H1 (cell line): ENCODE data around the gene KIAA1671.

ENCODE experiments used
- ASH2L ChIP-seq: fragments of 200-600, 300-600 bp; sonication (generic); IDR thresholded peaks from one replicate; pipeline ENCODE4 v1.7.1; 2017; ENCODE audit warnings: low read length
- BCL11A ChIP-seq, 2 experiments: IDR thresholded peaks; one replicate each; pipeline ENCODE4 v1.6.1; 2011; ENCODE audit warnings: low read depth in 2 of 2, low read length in 2 of 2, mild to moderate bottlenecking in 2 of 2
- BRCA1 ChIP-seq: IDR thresholded peaks from 2 replicates; pipeline ENCODE4 v1.6.1; 2012; ENCODE audit warnings: low read depth, low read length, improper control_type of control experiment
- CHD2 ChIP-seq: IDR thresholded peaks from 2 replicates; pipeline ENCODE4 v1.6.1; 2012; ENCODE audit warnings: low read length, improper control_type of control experiment
- CREB1 ChIP-seq: IDR thresholded peaks from 2 replicates; pipeline ENCODE4 v1.6.1; 2012; ENCODE audit warnings: inconsistent platforms
- EZH2 ChIP-seq: fragments of 200-600 bp; sonication (generic); IDR thresholded peaks from 2 replicates; pipeline ENCODE4 v1.7.1; 2012; ENCODE audit warnings: low read depth, mild to moderate bottlenecking, moderate library complexity, low read length, inconsistent platforms; ENCODE audit not compliant: severe bottlenecking
- POLR2AphosphoS5 ChIP-seq: IDR thresholded peaks from 2 replicates; pipeline ENCODE4 v1.6.1; 2011; ENCODE audit warnings: low read depth, low read length
- POU5F1 ChIP-seq: IDR thresholded peaks from 2 replicates; pipeline ENCODE4 v1.6.1; 2011; ENCODE audit warnings: low read depth, mild to moderate bottlenecking, low read length, moderate library complexity
- RAD21 ChIP-seq, 2 experiments: IDR thresholded peaks in 1 of 2; conservative IDR thresholded peaks in 1 of 2; 2 replicates each; pipeline ENCODE4 v1.6.1; 2011; ENCODE audit warnings: low read depth in 2 of 2, low read length in 2 of 2, improper control_type of control experiment in 1 of 2, inconsistent platforms in 1 of 2, mild to moderate bottlenecking in 1 of 2, moderate library complexity in 1 of 2
- RFX5 ChIP-seq: IDR thresholded peaks from 2 replicates; pipeline ENCODE4 v1.6.1; 2011; ENCODE audit warnings: low read depth, low read length, improper control_type of control experiment, borderline replicate concordance
- SP1 ChIP-seq: IDR thresholded peaks from 2 replicates; pipeline ENCODE4 v1.6.1; 2011; ENCODE audit warnings: low read depth, low read length
- ZNF274 ChIP-seq: IDR thresholded peaks from 2 replicates; pipeline ENCODE4 v1.7.0; 2012; ENCODE audit warnings: low read length, borderline replicate concordance; ENCODE audit errors: extremely low read depth
- TF ChIP-seq, protein P1 (sequence below), 3 experiments: IDR thresholded peaks; 1 replicate in 2 of 3; 2 replicates in 1 of 3; pipeline versions ENCODE4 v1.5.1 to v1.6.1; 2011; ENCODE audit warnings: low read length in 3 of 3, mild to moderate bottlenecking in 3 of 3, inconsistent platforms in 2 of 3, low read depth in 1 of 3, moderate library complexity in 1 of 3; ENCODE audit not compliant: insufficient read depth in 1 of 3; ENCODE audit errors: control extremely low read depth in 1 of 3

DNA sequence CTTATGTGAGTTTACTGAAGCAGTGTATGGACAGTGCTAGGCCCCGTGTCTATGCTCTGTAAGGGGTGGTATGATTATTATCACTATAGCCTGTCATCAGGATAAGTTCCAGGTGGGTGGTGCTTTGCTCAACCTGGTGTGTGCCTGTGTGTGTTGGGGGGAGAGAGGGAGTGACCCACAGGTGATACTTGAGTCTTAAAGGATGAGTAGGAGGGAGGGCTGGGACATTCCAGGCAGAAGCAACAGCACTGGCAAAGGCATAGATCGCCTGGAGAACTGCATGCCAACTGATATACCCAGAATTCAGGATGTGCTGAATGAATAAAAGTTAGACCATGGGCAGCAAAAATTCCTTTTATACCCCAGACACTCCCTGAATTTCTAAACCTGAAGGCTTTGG is 4.5 kb downstream of the KIAA1671 start:
- TF ChIP-seq RFX5 (no peak), CREB1 (no peak), ASH2L (no peak), RAD21 (IDR thresholded peaks at IDR 0.05 in 1 of 2, conservative IDR thresholded peaks at IDR 0.05 in 1 of 2; ENCODE audit: low read depth in 2 of 2, low read length in 2 of 2) (no peak), POLR2AphosphoS5 (no peak), SP1 (no peak), BRCA1 (no peak), CHD2 (no peak), ZNF274 (no peak), BCL11A (IDR thresholded peaks at IDR 0.05; ENCODE audit: low read depth in 2 of 2, low read length in 2 of 2) (no peak), POU5F1 (no peak), EZH2 (no peak)
- TF ChIP-seq, protein P1, sequence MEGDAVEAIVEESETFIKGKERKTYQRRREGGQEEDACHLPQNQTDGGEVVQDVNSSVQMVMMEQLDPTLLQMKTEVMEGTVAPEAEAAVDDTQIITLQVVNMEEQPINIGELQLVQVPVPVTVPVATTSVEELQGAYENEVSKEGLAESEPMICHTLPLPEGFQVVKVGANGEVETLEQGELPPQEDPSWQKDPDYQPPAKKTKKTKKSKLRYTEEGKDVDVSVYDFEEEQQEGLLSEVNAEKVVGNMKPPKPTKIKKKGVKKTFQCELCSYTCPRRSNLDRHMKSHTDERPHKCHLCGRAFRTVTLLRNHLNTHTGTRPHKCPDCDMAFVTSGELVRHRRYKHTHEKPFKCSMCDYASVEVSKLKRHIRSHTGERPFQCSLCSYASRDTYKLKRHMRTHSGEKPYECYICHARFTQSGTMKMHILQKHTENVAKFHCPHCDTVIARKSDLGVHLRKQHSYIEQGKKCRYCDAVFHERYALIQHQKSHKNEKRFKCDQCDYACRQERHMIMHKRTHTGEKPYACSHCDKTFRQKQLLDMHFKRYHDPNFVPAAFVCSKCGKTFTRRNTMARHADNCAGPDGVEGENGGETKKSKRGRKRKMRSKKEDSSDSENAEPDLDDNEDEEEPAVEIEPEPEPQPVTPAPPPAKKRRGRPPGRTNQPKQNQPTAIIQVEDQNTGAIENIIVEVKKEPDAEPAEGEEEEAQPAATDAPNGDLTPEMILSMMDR (IDR thresholded peaks at IDR 0.05; ENCODE audit: control extremely low read depth in 1 of 3, insufficient read depth in 1 of 3, low read depth in 1 of 3, low read length in 3 of 3) = no peak
